Measurements from ENCODE around the gene COPZ2.
"Not testable (repeated sequence)": the region's sequence is repeated elsewhere in the genome, so short reads cannot be mapped to it uniquely, and the experiment has no call there.

DNA sequence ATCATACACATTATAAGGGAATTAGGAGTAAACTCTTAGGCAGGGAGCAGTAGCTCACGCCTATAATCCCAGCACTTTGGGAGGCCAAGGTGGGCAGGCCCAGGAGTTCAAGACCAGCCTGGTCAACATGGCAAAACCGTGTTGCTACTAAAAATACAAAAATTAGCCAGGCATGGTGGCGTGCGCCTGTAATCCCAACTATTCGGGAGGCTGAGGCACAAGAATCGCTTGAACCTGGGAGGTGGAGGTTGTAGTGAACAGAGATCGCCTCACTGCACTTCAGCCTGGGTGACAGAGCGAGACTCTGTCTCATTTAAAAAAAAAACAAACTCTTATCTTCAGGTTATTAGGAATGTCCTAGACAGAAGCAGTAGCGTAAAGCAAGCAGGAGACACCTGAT lies 35.2 kb upstream of the COPZ2 start:
- TF ChIP-seq POLR2A (IDR thresholded peaks at IDR 0.05; ENCODE audit: low read length); GATA1 (IDR thresholded peaks at IDR 0.05; ENCODE audit: low read depth, low read length): not testable (repeated sequence)

Measured in erythroblast (primary cell).